Measurements from ENCODE around the gene LIMS3.
"Not testable (repeated sequence)": the region's sequence is repeated elsewhere in the genome, so short reads cannot be mapped to it uniquely, and the experiment has no call there.

Gene LIMS3

DNA sequence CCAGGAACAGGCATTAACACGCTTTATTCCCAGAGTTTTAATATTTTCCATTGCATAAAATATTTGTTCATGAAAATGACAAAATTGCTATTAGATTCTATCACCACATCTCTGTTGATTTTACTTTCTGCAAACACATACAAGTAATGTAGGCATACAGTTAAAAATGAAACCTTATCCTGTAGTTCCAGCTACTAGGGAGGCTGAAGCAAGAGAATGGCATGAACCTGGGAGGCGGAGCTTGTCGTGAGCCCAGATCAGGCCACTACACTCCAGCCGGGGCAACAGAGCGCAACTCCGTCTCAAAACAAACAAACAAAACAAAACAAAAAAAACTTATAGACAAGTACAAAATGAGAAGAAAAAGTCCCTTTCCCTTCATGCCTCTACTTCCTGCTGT lies 38.0 kb downstream of the LIMS3 start:
- H3K9ac ChIP-seq (ENCODE audit: low read depth, low read length); H3K4me1 ChIP-seq (ENCODE audit: insufficient read depth, low read length); H3K36me3 ChIP-seq (ENCODE audit: insufficient read depth, low read depth, low read length); H3K27me3 ChIP-seq (ENCODE audit: insufficient read depth, low read length); H3K9me3 ChIP-seq (ENCODE audit: insufficient read depth, low read depth, low read length); H3K4me3 ChIP-seq (ENCODE audit: low read length); H3K27ac ChIP-seq (ENCODE audit: low read length): not testable (repeated sequence)

DNA sequence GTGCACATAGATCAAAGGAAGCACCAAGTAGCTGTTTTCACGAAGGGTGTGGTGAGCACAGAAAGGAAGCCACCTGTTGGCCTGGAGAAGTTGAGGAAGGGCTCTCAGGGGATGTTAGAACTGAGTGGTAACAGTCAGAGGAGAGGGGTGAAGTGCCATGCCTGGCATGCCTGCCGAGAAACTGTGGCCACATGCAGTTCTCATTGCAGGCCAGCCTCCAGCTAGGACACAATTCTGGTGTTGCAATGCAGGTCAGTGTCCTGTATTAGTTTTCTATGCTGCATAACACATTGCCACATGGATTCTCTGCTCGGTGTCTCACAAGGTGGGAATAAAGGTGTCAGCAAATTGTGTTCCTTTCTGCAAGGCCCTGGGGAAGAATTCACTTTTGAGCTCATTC lies 46.9 kb downstream of the LIMS3 start:
- H3K27me3 ChIP-seq (ENCODE audit: insufficient read depth, low read length); H3K4me3 ChIP-seq (ENCODE audit: low read length); H3K27ac ChIP-seq (ENCODE audit: low read length); H3K4me1 ChIP-seq (ENCODE audit: insufficient read depth, low read length); H3K36me3 ChIP-seq (ENCODE audit: insufficient read depth, low read depth, low read length); H3K9me3 ChIP-seq (ENCODE audit: insufficient read depth, low read depth, low read length); H3K9ac ChIP-seq (ENCODE audit: low read depth, low read length): not testable (repeated sequence)

DNA sequence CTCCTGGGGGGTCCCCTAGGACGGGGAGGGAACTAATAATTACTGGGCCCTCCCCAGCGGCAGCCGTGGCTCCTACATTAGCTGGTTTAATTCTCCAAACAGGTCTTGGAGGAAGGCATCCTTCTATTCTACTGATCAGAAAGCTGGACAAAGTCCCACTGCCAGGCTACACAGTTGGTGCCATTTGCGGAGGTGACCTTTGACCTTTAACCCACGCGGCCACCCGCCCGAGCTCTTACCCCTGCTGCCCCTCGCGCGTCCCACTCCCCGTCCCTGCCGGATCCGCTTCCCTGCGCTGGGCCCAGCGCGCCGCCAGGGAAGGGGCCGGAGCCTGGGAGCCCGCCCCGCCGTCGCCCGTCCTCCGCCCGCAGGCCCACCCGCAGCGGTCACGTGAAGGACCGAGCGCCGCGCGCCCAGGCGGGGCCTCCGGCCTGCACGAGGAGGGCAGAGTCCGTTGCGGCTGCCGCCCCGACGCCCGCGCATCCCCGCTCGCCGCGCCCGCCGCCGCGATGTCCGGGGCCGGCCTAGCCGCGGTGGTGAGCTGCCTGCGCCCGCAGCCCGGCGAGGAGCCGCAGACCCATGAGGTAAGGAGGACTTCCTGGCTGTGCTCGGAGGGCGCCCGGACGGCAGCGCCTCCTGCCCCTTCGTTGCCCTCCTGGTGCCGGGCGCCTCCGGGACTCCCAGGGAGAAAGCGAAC lies 48.9 kb downstream of the LIMS3 start:
- not testable (repeated sequence) for H3K27ac ChIP-seq (ENCODE audit: low read length); H3K27me3 ChIP-seq (ENCODE audit: insufficient read depth, low read length); H3K4me1 ChIP-seq (ENCODE audit: insufficient read depth, low read length); H3K36me3 ChIP-seq (ENCODE audit: insufficient read depth, low read depth, low read length); H3K4me3 ChIP-seq (ENCODE audit: low read length); H3K9me3 ChIP-seq (ENCODE audit: insufficient read depth, low read depth, low read length); H3K9ac ChIP-seq (ENCODE audit: low read depth, low read length)

DNA sequence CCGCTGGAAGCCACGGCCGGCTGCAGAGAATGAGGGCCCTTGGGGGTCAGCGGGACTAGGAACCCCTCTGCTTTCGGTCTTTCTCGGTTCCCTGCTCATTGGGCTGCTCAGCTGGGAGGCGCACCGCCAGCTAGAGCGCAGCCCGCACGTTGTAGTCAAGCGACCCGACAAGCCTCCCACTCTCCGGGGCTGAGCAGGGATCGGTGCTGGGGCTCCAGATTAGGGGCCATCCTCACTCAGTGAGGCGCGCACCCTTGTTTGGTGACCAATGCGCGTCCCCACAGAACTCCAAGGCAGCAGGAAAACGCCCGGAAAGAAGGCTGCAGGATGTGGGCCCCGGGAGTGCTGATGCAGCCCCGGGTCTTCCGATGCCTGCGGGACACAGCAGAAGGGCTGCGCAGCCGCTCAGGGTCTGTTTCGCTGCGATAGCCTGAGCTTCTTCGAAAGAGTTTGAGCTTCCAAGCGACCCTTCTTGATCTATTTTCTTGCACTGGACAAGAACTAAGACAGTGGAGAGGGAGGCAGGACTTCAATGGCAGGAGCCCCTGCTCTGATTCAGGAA lies 49.6 kb downstream of the LIMS3 start:
- not testable (repeated sequence) for H3K9me3 ChIP-seq (ENCODE audit: insufficient read depth, low read depth, low read length); H3K4me1 ChIP-seq (ENCODE audit: insufficient read depth, low read length); H3K27ac ChIP-seq (ENCODE audit: low read length); H3K36me3 ChIP-seq (ENCODE audit: insufficient read depth, low read depth, low read length); H3K4me3 ChIP-seq (ENCODE audit: low read length); H3K27me3 ChIP-seq (ENCODE audit: insufficient read depth, low read length); H3K9ac ChIP-seq (ENCODE audit: low read depth, low read length)

DNA sequence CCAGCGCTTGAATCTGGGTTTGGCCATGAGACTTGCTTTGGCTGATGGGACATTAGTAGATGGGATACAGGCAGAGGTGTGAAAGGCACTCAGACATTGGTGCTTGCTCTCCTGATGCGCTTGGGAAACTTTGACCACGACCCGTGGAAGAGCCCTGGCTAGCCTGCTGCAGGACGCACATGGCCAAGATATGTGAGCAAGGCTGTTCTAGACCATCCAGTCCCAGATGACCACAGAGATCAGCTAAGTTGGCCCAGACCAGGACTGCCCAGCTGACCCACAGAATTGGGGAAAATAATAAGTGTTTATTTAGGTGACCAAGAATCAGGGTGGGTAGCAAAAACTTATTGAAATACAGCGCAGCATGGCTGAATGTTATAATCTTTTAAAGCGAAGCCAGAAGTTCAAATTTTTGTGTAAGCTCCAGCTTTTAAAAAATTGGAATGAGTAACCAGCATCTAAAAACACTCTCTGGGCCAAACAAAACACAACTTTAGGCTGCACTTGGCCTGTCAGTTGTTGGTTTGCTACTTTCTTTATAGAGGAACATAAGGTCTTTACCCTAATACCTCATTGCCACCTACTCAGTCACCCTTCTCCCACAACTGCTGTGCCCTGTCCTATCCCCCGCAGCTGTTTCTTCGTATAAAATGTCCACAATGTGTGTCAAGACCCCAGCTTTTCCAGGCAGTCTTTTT lies 51.8 kb downstream of the LIMS3 start:
- not testable (repeated sequence) for H3K36me3 ChIP-seq (ENCODE audit: insufficient read depth, low read depth, low read length); H3K4me1 ChIP-seq (ENCODE audit: insufficient read depth, low read length); H3K9me3 ChIP-seq (ENCODE audit: insufficient read depth, low read depth, low read length); H3K4me3 ChIP-seq (ENCODE audit: low read length); H3K9ac ChIP-seq (ENCODE audit: low read depth, low read length); H3K27me3 ChIP-seq (ENCODE audit: insufficient read depth, low read length); H3K27ac ChIP-seq (ENCODE audit: low read length)

DNA sequence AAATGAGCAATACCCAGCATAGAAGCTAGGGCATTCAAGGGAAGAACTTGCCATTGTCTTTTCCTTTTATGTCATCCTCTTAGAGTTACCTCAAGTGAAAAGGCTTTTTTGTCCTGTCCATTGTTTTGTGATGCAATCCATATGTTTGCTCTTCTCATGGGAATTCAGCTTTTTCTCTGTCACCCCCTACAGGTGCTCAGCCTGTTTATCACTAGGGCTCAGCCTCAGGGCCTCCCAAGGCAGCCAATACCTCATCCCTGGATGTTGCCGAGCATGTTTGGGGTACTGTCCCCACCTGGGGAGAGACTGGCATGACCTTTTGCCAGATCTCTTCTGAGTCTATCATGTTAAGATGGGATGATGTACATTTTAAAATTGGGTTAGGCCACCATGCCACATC lies 65.5 kb downstream of the LIMS3 start:
- not testable (repeated sequence) for H3K9me3 ChIP-seq (ENCODE audit: insufficient read depth, low read depth, low read length); H3K4me1 ChIP-seq (ENCODE audit: insufficient read depth, low read length); H3K27me3 ChIP-seq (ENCODE audit: insufficient read depth, low read length); H3K27ac ChIP-seq (ENCODE audit: low read length); H3K4me3 ChIP-seq (ENCODE audit: low read length); H3K36me3 ChIP-seq (ENCODE audit: insufficient read depth, low read depth, low read length); H3K9ac ChIP-seq (ENCODE audit: low read depth, low read length)

DNA sequence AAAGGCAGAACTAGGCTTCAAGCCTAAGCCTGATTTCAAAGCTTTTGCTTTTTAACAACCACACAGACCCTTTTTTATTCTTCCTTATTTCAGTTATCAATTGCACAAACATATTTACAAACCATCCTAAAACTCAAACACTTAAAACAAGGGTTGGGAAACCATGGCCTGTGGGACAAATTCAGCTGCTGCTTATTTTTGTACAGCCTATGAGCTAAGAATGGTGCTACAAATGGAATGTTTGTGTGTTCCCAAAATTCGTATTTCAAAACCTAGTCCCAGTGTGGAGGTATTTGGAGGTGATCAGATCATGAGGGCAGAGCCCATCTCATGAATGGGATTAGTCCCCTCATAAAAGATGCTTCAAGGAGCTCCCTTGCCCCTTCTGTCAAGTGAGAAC lies 67.0 kb downstream of the LIMS3 start:
- not testable (repeated sequence) for H3K36me3 ChIP-seq (ENCODE audit: insufficient read depth, low read depth, low read length); H3K9ac ChIP-seq (ENCODE audit: low read depth, low read length); H3K27me3 ChIP-seq (ENCODE audit: insufficient read depth, low read length); H3K4me3 ChIP-seq (ENCODE audit: low read length); H3K27ac ChIP-seq (ENCODE audit: low read length); H3K9me3 ChIP-seq (ENCODE audit: insufficient read depth, low read depth, low read length); H3K4me1 ChIP-seq (ENCODE audit: insufficient read depth, low read length)

DNA sequence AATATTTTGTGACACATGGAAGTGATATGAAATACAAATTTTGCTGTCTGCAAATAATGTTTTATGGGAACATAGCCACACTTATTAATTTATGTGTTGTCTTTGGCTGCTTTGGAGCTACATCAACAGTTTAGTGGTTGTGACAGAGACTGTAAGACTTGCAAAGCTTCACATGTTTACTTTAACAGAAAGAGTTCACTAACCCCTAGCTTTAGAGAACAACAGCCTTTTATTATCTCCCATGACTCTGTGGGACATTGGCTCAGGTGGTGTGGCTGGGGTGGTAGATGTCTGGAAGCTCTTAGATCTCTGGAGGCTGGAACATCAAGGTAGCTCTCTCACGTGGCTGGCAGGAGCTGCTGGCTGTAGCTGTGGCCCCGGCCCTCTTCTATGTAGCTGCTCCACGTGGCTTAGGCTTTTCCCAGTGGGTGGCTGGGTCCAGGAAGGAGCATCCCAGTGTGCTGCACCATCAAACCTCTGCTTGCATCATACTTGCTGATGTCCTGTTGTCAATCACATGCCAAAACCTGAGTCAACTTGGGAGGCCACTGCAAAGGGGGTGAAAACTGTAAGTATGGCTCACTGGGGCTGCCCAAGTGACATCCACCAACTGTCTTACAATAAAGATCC lies 67.7 kb downstream of the LIMS3 start:
- not testable (repeated sequence) for H3K9ac ChIP-seq (ENCODE audit: low read depth, low read length); H3K4me3 ChIP-seq (ENCODE audit: low read length)

DNA sequence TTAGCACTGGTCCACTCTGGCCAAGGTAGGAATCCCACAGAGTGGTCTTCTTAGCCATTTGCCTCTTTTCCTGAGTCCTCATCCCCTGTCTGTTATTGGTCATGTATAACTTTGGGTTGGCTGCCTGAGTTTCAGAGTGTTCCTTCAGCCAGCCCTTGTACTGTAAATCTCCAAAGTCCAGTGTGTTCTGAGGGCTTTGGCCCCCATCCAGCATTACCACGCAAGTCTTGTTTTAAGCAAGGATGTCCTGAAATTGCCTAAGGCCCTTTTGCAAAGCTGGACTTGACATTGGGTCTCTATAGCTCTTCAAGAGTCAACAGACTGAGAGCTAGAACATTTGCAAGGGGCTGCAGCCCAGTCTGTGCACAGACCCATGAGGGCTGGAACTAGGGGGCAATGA lies 68.4 kb downstream of the LIMS3 start:
- H3K4me3 ChIP-seq (ENCODE audit: low read length): not testable (repeated sequence)

More for the DNA sequence above, 67.7 kb downstream of the LIMS3 start:
- H3K27me3 ChIP-seq (ENCODE audit: insufficient read depth, low read length); H3K27ac ChIP-seq (ENCODE audit: low read length); H3K4me1 ChIP-seq (ENCODE audit: insufficient read depth, low read length); H3K36me3 ChIP-seq (ENCODE audit: insufficient read depth, low read depth, low read length); H3K9me3 ChIP-seq (ENCODE audit: insufficient read depth, low read depth, low read length): not testable (repeated sequence)

DNA sequence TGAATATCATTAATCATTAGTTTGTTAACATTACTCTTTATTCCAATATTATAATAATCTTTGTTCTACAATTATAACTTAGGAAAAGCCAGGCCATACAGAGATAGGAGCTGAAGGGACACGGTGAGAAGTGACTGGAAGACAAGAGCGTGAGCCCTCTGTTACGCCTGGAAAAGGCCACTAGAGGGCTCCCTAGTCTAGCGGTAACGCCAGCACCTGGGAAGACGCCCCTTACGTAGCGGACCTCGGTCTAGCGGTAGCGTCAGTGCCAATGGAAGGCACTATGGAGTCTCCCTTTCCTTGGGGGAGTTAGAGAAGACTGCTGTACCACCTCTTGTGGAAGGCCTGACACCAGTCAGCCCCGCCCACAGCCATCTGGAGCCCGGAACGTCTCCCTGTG lies 71.4 kb downstream of the LIMS3 start:
- H3K27me3 ChIP-seq (ENCODE audit: insufficient read depth, low read length); H3K36me3 ChIP-seq (ENCODE audit: insufficient read depth, low read depth, low read length); H3K9ac ChIP-seq (ENCODE audit: low read depth, low read length); H3K4me3 ChIP-seq (ENCODE audit: low read length); H3K27ac ChIP-seq (ENCODE audit: low read length); H3K9me3 ChIP-seq (ENCODE audit: insufficient read depth, low read depth, low read length); H3K4me1 ChIP-seq (ENCODE audit: insufficient read depth, low read length): not testable (repeated sequence)

More for the DNA sequence above, 68.4 kb downstream of the LIMS3 start:
- H3K9me3 ChIP-seq (ENCODE audit: insufficient read depth, low read depth, low read length); H3K4me1 ChIP-seq (ENCODE audit: insufficient read depth, low read length); H3K27me3 ChIP-seq (ENCODE audit: insufficient read depth, low read length); H3K36me3 ChIP-seq (ENCODE audit: insufficient read depth, low read depth, low read length); H3K27ac ChIP-seq (ENCODE audit: low read length); H3K9ac ChIP-seq (ENCODE audit: low read depth, low read length): not testable (repeated sequence)

DNA sequence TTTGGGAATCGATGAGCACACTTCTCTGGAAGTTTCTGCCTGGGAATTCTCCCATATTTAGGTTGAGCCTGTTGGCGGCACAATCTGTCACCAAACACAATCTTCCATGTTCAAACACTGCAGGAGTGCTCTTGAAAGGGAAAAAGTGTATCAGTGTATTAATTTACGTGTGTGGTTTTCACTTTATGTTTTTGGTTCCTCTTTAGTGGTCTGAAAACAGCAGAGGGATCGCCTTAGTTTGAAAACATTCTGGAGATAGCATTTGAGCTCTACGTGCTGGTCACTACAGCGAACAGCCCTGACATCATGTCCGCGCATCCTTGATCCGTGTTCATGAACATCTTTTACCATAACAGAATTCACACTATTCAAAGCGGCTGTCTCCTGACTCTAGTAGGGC lies 73.2 kb downstream of the LIMS3 start:
- H3K4me3 ChIP-seq (ENCODE audit: low read length); H3K4me1 ChIP-seq (ENCODE audit: insufficient read depth, low read length); H3K9me3 ChIP-seq (ENCODE audit: insufficient read depth, low read depth, low read length); H3K36me3 ChIP-seq (ENCODE audit: insufficient read depth, low read depth, low read length); H3K9ac ChIP-seq (ENCODE audit: low read depth, low read length); H3K27me3 ChIP-seq (ENCODE audit: insufficient read depth, low read length); H3K27ac ChIP-seq (ENCODE audit: low read length): not testable (repeated sequence)
